ENCODE measurements around the gene IRF1.

IRF1 gene

GRCh38 chr5:132435447-132435846, 55.1 kb downstream of the IRF1 start:
- no peak for DNase-seq

DNA sequence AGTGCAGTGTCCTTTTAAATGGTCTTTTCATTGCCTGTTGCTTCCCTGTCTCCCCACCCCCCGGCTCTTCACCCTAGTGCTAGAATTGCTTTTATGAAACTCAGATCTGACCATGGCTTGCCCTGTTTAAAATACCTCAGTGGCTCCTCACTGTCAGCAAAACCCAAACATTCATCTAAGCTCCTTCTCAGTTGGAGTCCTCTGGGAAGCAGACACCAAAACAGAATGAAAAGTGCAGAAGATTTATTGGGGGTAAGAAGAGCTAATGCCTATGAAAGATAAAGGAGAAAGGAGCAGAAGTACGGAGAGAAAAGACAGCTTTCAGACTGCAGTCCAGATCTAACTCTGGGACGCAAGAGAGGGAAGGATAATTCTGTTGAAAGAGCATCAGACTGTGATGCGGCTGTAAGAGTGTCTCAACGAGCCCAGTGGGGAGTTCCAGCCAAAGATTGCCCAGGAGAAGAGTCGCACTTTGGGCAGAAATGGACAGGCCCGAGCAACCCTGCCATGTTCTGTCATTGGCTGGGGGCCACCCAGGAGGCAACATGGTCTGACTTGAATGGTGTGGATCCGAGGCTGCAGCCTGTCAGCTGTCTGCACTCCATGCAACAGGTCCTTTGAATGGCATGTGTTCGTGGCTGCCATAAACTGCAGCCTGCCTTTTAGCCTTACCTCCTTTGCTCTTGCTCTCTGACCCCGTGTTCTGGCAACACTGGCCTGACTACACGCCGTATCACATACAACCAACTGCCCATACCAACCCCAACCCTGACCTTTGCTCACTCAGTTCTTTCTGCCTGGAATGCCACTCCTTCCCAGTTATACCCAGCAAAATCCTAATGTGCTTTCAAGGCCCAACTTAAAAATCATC, 55.9 kb downstream of the IRF1 start:
- no peak for DNase-seq

GRCh38 chr5:132433141-132433540, 57.4 kb downstream of the IRF1 start:
- no peak for DNase-seq

GRCh38 chr5:132431632-132432031, 58.9 kb downstream of the IRF1 start:
- DNase-seq, result no peak
